H9 (cell line): ENCODE measurements around the gene EPC1. TPM values are rescaled to one million over a fixed set of nuclear protein-coding genes. Genes with fewer than 3 reads are reported as not detected.

ENCODE experiments used
- DNase-seq: peaks from one replicate; pipeline ENCODE4 v3.0.0-alpha.2; 2017
- H2AFZ ChIP-seq: one replicate; pipeline ENCODE4 v1.6.1; 2013; ENCODE audit warnings: mild to moderate bottlenecking, low read length, control low read depth, moderate library complexity
- H2AK5ac ChIP-seq: 2 replicates; pipeline ENCODE4 v1.6.1; 2013; ENCODE audit warnings: low read length, control low read depth, mixed read lengths; ENCODE audit not compliant: insufficient read length
- H2BK120ac ChIP-seq: one replicate; pipeline ENCODE4 v1.6.1; 2013; ENCODE audit warnings: low read depth, mild to moderate bottlenecking, low read length, control low read depth, inconsistent platforms; ENCODE audit not compliant: poor library complexity, severe bottlenecking
- H2BK12ac ChIP-seq: 2 replicates; pipeline ENCODE4 v1.6.1; 2013; ENCODE audit warnings: low read length, control low read depth, mixed read lengths, low read depth; ENCODE audit not compliant: insufficient read length
- H2BK15ac ChIP-seq: 2 replicates; pipeline ENCODE4 v1.6.1; 2013; ENCODE audit warnings: low read depth, low read length, control low read depth
- H2BK20ac ChIP-seq: one replicate; pipeline ENCODE4 v1.6.1; 2013; ENCODE audit warnings: low read depth, mild to moderate bottlenecking, low read length, control low read depth, inconsistent platforms; ENCODE audit not compliant: poor library complexity, severe bottlenecking
- H2BK5ac ChIP-seq: 2 replicates; pipeline ENCODE4 v1.6.1; 2013; ENCODE audit warnings: low read length, control low read depth, mixed read lengths; ENCODE audit not compliant: insufficient read length
- H3K14ac ChIP-seq: 2 replicates; pipeline ENCODE4 v1.6.1; 2013; ENCODE audit warnings: low read length, control low read depth; ENCODE audit not compliant: insufficient read depth
- H3K18ac ChIP-seq: 2 replicates; pipeline ENCODE4 v1.6.1; 2013; ENCODE audit warnings: low read depth, mild to moderate bottlenecking, mixed read lengths, low read length, control low read depth; ENCODE audit not compliant: insufficient read length
- H3K23ac ChIP-seq: 2 replicates; pipeline ENCODE4 v1.6.1; 2013; ENCODE audit warnings: low read length, control low read depth, mixed read lengths, low read depth; ENCODE audit not compliant: insufficient read length
- H3K23me2 ChIP-seq: 2 replicates; pipeline ENCODE4 v1.6.1; 2013; ENCODE audit warnings: low read depth, mild to moderate bottlenecking, mixed read lengths, low read length, control low read depth; ENCODE audit not compliant: insufficient read length, poor library complexity, severe bottlenecking
- H3K27ac ChIP-seq: 2 replicates; pipeline ENCODE4 v1.5.1; 2013; ENCODE audit warnings: low read length, control low read depth, mixed read lengths, low read depth; ENCODE audit not compliant: insufficient read length
- H3K27me3 ChIP-seq: 2 replicates; pipeline ENCODE4 v1.6.1; 2013; ENCODE audit warnings: low read length, control low read depth, inconsistent platforms; ENCODE audit not compliant: insufficient read depth
- H3K4ac ChIP-seq: 2 replicates; pipeline ENCODE4 v1.6.1; 2013; ENCODE audit warnings: low read depth, mild to moderate bottlenecking, control low read depth, inconsistent platforms, low read length, moderate library complexity
- H3K4me1 ChIP-seq: 2 replicates; pipeline ENCODE4 v1.6.1; 2013; ENCODE audit warnings: low read length, control low read depth, inconsistent platforms; ENCODE audit not compliant: insufficient read depth
- H3K4me2 ChIP-seq: 2 replicates; pipeline ENCODE4 v1.6.1; 2013; ENCODE audit warnings: low read length, control low read depth, mixed read lengths; ENCODE audit not compliant: insufficient read length, insufficient read depth
- H3K56ac ChIP-seq: 2 replicates; pipeline ENCODE4 v1.6.1; 2013; ENCODE audit warnings: low read depth, mild to moderate bottlenecking, mixed read lengths, low read length, control low read depth; ENCODE audit not compliant: insufficient read length
- H3K79me1 ChIP-seq: 2 replicates; pipeline ENCODE4 v1.6.1; 2013; ENCODE audit warnings: low read depth, mild to moderate bottlenecking, moderate library complexity, low read length, control low read depth, inconsistent platforms; ENCODE audit not compliant: insufficient read depth, poor library complexity, severe bottlenecking
- H3K79me2 ChIP-seq: 2 replicates; pipeline ENCODE4 v1.6.1; 2013; ENCODE audit warnings: low read length, control low read depth, inconsistent platforms; ENCODE audit not compliant: insufficient read depth
- H3K9ac ChIP-seq: 2 replicates; pipeline ENCODE4 v1.6.1; 2013; ENCODE audit warnings: low read length, control low read depth, mixed read lengths; ENCODE audit not compliant: insufficient read length; ENCODE audit errors: extremely low read depth
- H3K9me3 ChIP-seq: one replicate; pipeline ENCODE4 v1.6.1; 2013; ENCODE audit warnings: low read depth, low read length, inconsistent platforms; ENCODE audit not compliant: control insufficient read depth
- H3T11ph ChIP-seq: one replicate; pipeline ENCODE4 v1.6.1; 2013; ENCODE audit warnings: mild to moderate bottlenecking, low read length, control low read depth, inconsistent platforms
- H4K20me1 ChIP-seq: one replicate; pipeline ENCODE4 v1.6.1; 2013; ENCODE audit not compliant: control insufficient read depth, insufficient read length, insufficient read depth
- H4K5ac ChIP-seq: 2 replicates; pipeline ENCODE4 v1.6.1; 2013; ENCODE audit warnings: low read depth, mild to moderate bottlenecking, mixed read lengths, low read length, control low read depth; ENCODE audit not compliant: insufficient read length
- H4K8ac ChIP-seq: replicated peaks from 2 replicates; pipeline ENCODE4 v1.6.1; 2013; ENCODE audit warnings: low read length, control low read depth, mixed read lengths, low read depth; ENCODE audit not compliant: insufficient read length
- H4K91ac ChIP-seq: 2 replicates; pipeline ENCODE4 v1.6.1; 2013; ENCODE audit warnings: low read depth, mild to moderate bottlenecking, moderate library complexity, mixed read lengths, low read length, control low read depth; ENCODE audit not compliant: insufficient read length
- H3K27ac Mint-ChIP-seq, 3 experiments: 2 replicates in 2 of 3; 3 replicates in 1 of 3; pipeline ENCODE4 v1.8.0; 2020 to 2021; ENCODE audit warnings: mixed read lengths in 3 of 3, mild to moderate bottlenecking in 1 of 3, moderate library complexity in 1 of 3
- H3K27me3 Mint-ChIP-seq: 2 replicates; pipeline ENCODE4 v1.8.0; 2021; ENCODE audit warnings: low read depth, mild to moderate bottlenecking, moderate library complexity, mixed read lengths
- H3K36me3 Mint-ChIP-seq, 3 experiments: 2 replicates in 2 of 3; 3 replicates in 1 of 3; pipeline ENCODE4 v1.8.0; 2020 to 2021; ENCODE audit warnings: low read depth in 3 of 3, mixed read lengths in 3 of 3; ENCODE audit not compliant: insufficient read depth in 1 of 3
- H3K4me1 Mint-ChIP-seq, 2 experiments: 2 replicates each; pipeline ENCODE4 v1.8.0; 2020; ENCODE audit warnings: mixed read lengths in 2 of 2
- H3K4me3 Mint-ChIP-seq, 2 experiments: 2 replicates in 1 of 2; 3 replicates in 1 of 2; pipeline ENCODE4 v1.8.0; 2020 to 2021; ENCODE audit warnings: mild to moderate bottlenecking in 2 of 2, mixed read lengths in 2 of 2, moderate library complexity in 1 of 2
- H3K9me3 Mint-ChIP-seq, 2 experiments: 2 replicates in 1 of 2; 3 replicates in 1 of 2; pipeline ENCODE4 v1.8.0; 2020; ENCODE audit warnings: mild to moderate bottlenecking in 2 of 2, mixed read lengths in 2 of 2, moderate library complexity in 1 of 2
- WGBS: extraction: QIAGEN DNeasy Blood & Tissue Kit; methylation state at CpG from one replicate; pipeline ENCODE4 v1.1.7; 2013; ENCODE audit warnings: missing lambda C conversion rate, low lambda C conversion rate, mixed read lengths; ENCODE audit not compliant: insufficient read length; ENCODE audit errors: extremely low coverage; 5-methylcytosine and 5-hydroxymethylcytosine counted together
- total RNA-seq: library from RNA; stranded (reverse); gene quantifications from 2 replicates; pipeline ENCODE4 v1.2.1, GENCODE V29; 2021
- TF ChIP-seq, protein P1 (sequence below): fragments of 200-600 bp; sonication (generic); conservative IDR thresholded peaks from 3 replicates; pipeline ENCODE4 v1.8.0; 2021; ENCODE audit warnings: antibody characterized with exemption, mild to moderate bottlenecking

EPC1 gene
- total RNA-seq, 1 experiment from 2014 or later: 32.5 TPM

DNA sequence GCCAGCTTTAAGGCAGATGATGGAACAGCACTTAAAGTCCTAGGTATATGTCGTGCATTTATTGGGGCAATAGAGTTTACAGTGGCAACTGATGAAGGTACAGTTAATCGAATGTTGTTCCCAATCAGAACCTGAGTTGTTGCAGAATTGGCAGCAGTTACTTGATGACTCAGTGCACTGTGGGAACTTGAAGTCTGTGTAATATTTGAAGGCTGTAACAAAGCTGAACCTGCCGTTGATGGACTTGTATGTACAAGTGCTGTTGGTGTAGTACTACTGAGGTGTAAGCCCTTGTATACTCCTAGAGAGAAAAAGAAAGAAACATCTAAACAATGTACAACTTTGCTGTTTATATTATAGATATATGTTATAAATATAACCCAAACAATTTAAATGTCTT is 75.3 kb downstream of the EPC1 start:
- Histone ChIP-seq H2BK120ac (no peak overlapping the region), H3K79me1 (no peaks in the 10 kb centered on the region), H3K79me2 (no peaks in the 10 kb centered on the region), H2BK12ac (no peak overlapping the region), H3K14ac (no peak overlapping the region), H3K27ac (no peak overlapping the region), H3K9ac (no peak overlapping the region), H3K9me3 (no peaks in the 10 kb centered on the region), H3K4me1 (no peaks in the 10 kb centered on the region; the same call in 1 of the 2 replicates), H4K5ac (no peak overlapping the region), H4K91ac (no peak overlapping the region), H2BK15ac (no peak overlapping the region), H3K27me3 (peaks cover 4% of the 10 kb centered on the region; the same call in 1 of the 2 replicates), H3K4me2 (no peak overlapping the region), H2BK20ac (no peak overlapping the region), H3K4ac (no peak overlapping the region), H2BK5ac (no peak overlapping the region), H2AK5ac (no peak overlapping the region), H4K20me1 (no peaks in the 10 kb centered on the region), H3K56ac (no peak overlapping the region), H3K23ac (no peak overlapping the region), H3K23me2 (no peaks in the 10 kb centered on the region), H4K8ac (no peak overlapping the region), H3K18ac (no peak overlapping the region), H2AFZ (no peak overlapping the region), H3T11ph (no peak overlapping the region)
- TF ChIP-seq, protein P1, sequence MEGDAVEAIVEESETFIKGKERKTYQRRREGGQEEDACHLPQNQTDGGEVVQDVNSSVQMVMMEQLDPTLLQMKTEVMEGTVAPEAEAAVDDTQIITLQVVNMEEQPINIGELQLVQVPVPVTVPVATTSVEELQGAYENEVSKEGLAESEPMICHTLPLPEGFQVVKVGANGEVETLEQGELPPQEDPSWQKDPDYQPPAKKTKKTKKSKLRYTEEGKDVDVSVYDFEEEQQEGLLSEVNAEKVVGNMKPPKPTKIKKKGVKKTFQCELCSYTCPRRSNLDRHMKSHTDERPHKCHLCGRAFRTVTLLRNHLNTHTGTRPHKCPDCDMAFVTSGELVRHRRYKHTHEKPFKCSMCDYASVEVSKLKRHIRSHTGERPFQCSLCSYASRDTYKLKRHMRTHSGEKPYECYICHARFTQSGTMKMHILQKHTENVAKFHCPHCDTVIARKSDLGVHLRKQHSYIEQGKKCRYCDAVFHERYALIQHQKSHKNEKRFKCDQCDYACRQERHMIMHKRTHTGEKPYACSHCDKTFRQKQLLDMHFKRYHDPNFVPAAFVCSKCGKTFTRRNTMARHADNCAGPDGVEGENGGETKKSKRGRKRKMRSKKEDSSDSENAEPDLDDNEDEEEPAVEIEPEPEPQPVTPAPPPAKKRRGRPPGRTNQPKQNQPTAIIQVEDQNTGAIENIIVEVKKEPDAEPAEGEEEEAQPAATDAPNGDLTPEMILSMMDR: no peak
- Mint-ChIP-seq H3K36me3 (peaks cover 13 to 70% (median 52%) of the 10 kb centered on the region in 3 experiments; a peak in 6 of 7 replicates), H3K27me3 (no peaks in the 10 kb centered on the region), H3K4me3 (no peak overlapping the region), H3K4me1 (peaks cover 24 to 27% of the 10 kb centered on the region in 2 experiments), H3K9me3 (no peaks in the 10 kb centered on the region), H3K27ac (no peak overlapping the region)
- no CpG with 5 or more reads among the region's 3 CpGs for WGBS
- DNase-seq: no peak
